ENCODE data around the gene FHOD3. TPM values are rescaled to one million over a fixed set of nuclear protein-coding genes. Genes with fewer than 3 reads are reported as not detected.

The FHOD3 gene
- total and polyA plus RNA-seq, 2 donors (not counting 1 experiment from before 2014, with no cell fraction given), result not detected

GRCh38 chr18:36309436-36310391, 12.2 kb downstream of the FHOD3 start:
- no peak for DNase-seq
- Mint-ChIP-seq H3K4me3 (no peak overlapping the region), H3K4me1 (no peaks in the 10 kb centered on the region), H3K27ac (no peak overlapping the region), H3K9me3 (ENCODE audit: insufficient read depth) (no peaks in the 10 kb centered on the region), H3K27me3 (peaks cover 72% of the 10 kb centered on the region)
- H4K20me1 ChIP-seq (ENCODE audit: control insufficient read depth, insufficient read depth, low read length, poor library complexity, severe bottlenecking), result no peaks in the 10 kb centered on the region
- intact Hi-C loops (cut with micrococcal nuclease), result no loop called here
- no peak overlapping the region for H3K9ac ChIP-seq (ENCODE audit: low read length)
- no peaks in the 10 kb centered on the region for H3K79me2 ChIP-seq (ENCODE audit: control insufficient read depth, insufficient read depth, low read length)
- 90% methylated on average over 9 of the region's 11 CpGs for WGBS (ENCODE audit: insufficient coverage)
- no peaks in the 10 kb centered on the region for H3K36me3 ChIP-seq (replicated peaks in 1 of 2; ENCODE audit: control extremely low read depth in 1 of 2, control insufficient read depth in 1 of 2, extremely low read depth in 1 of 2, insufficient read depth in 2 of 2, low read length in 1 of 2)
- TF ChIP-seq CTCF (IDR thresholded peaks at IDR 0.05) (no peak), EZH2 (IDR thresholded peaks at IDR 0.05; ENCODE audit: borderline replicate concordance, insufficient read depth, low read depth, low read length, poor library complexity, severe bottlenecking) (no peak)
- no peaks in the 10 kb centered on the region for H3K4me1 ChIP-seq (ENCODE audit: control insufficient read depth in 2 of 2, insufficient read depth in 2 of 2, low read length in 2 of 2)
- peaks cover 0 to 12% (median 3%) of the 10 kb centered on the region in 4 experiments for H3K27me3 ChIP-seq (replicated peaks in 1 of 4; ENCODE audit: control extremely low read depth in 1 of 4, control insufficient read depth in 3 of 4, insufficient read depth in 4 of 4, low read length in 3 of 4)
- no peak overlapping the region for H3K27ac ChIP-seq (ENCODE audit: low read length in 2 of 2)
- POLR2A ChIA-PET, result no interaction called here
- H2AFZ ChIP-seq (ENCODE audit: insufficient read depth, low read depth, low read length, poor library complexity, severe bottlenecking), result no peak overlapping the region
- no peak overlapping the region for H3K4me3 ChIP-seq (ENCODE audit: control extremely low read depth in 1 of 5, extremely low read depth in 1 of 5, insufficient read depth in 1 of 5, low read depth in 2 of 5, low read length in 4 of 5)
- H3K9me3 ChIP-seq (ENCODE audit: control extremely low read depth in 1 of 3, control insufficient read depth in 2 of 3, insufficient read depth in 1 of 3, low read length in 2 of 3), result no peaks in the 10 kb centered on the region
- ATAC-seq (ENCODE audit: low read depth), result no peak
- no peak overlapping the region for H3K4me2 ChIP-seq (replicated peaks; ENCODE audit: low read depth, low read length, poor library complexity, severe bottlenecking)
- CTCF ChIA-PET, result no interaction called here

- H3K9me3 ChIP-seq (ENCODE audit: control extremely low read depth in 1 of 3, control insufficient read depth in 2 of 3, insufficient read depth in 1 of 3, low read length in 2 of 3), result no peaks in the 10 kb centered on the region
- ATAC-seq (ENCODE audit: low read depth), result no peak
- WGBS (ENCODE audit: insufficient coverage), result 82% methylated on average over 5 of the region's 5 CpGs
- no peak overlapping the region for H3K4me3 ChIP-seq (ENCODE audit: control extremely low read depth in 1 of 5, extremely low read depth in 1 of 5, insufficient read depth in 1 of 5, low read depth in 2 of 5, low read length in 4 of 5)
- Mint-ChIP-seq H3K9me3 (ENCODE audit: insufficient read depth) (no peaks in the 10 kb centered on the region), H3K4me3 (no peak overlapping the region), H3K27me3 (peaks cover 61% of the 10 kb centered on the region), H3K4me1 (no peaks in the 10 kb centered on the region), H3K27ac (no peak overlapping the region)
- H3K9ac ChIP-seq (ENCODE audit: low read length), result no peak overlapping the region
- no peak overlapping the region for H3K4me2 ChIP-seq (replicated peaks; ENCODE audit: low read depth, low read length, poor library complexity, severe bottlenecking)
- peaks cover 0 to 10% (median 3%) of the 10 kb centered on the region in 4 experiments for H3K27me3 ChIP-seq (replicated peaks in 1 of 4; ENCODE audit: control extremely low read depth in 1 of 4, control insufficient read depth in 3 of 4, insufficient read depth in 4 of 4, low read length in 3 of 4)
- H3K4me1 ChIP-seq (ENCODE audit: control insufficient read depth in 2 of 2, insufficient read depth in 2 of 2, low read length in 2 of 2), result no peaks in the 10 kb centered on the region
- ChIA-PET POLR2A (no interaction called here), CTCF (no interaction called here)
- TF ChIP-seq CTCF (IDR thresholded peaks at IDR 0.05), result no peak
- TF ChIP-seq EZH2 (IDR thresholded peaks at IDR 0.05; ENCODE audit: borderline replicate concordance, insufficient read depth, low read depth, low read length, poor library complexity, severe bottlenecking), result no peak
- no peaks in the 10 kb centered on the region for H4K20me1 ChIP-seq (ENCODE audit: control insufficient read depth, insufficient read depth, low read length, poor library complexity, severe bottlenecking)
- no peak overlapping the region for H3K27ac ChIP-seq (ENCODE audit: low read length in 2 of 2)
- intact Hi-C loops (cut with micrococcal nuclease), result no loop called here
- no peaks in the 10 kb centered on the region for H3K79me2 ChIP-seq (ENCODE audit: control insufficient read depth, insufficient read depth, low read length)
- no peaks in the 10 kb centered on the region for H3K36me3 ChIP-seq (replicated peaks in 1 of 2; ENCODE audit: control extremely low read depth in 1 of 2, control insufficient read depth in 1 of 2, extremely low read depth in 1 of 2, insufficient read depth in 2 of 2, low read length in 1 of 2)
- H2AFZ ChIP-seq (ENCODE audit: insufficient read depth, low read depth, low read length, poor library complexity, severe bottlenecking), result no peak overlapping the region
- no peak for DNase-seq
Observed at GRCh38 chr18:36311026-36311570, 13.6 kb downstream of the FHOD3 start.

Measured in B cell (primary cell).